Omental fat pad (tissue), 4 donors: ENCODE measurements around the gene ZNF23. TPM values are rescaled to one million over a fixed set of nuclear protein-coding genes. Genes with fewer than 3 reads are reported as not detected.

Experiments
- ATAC-seq: fragments of 150-250 bp; one replicate; pipeline ENCODE4 v1.9.1; 2016; ENCODE audit warnings: mild to moderate bottlenecking, moderate library complexity; ENCODE audit not compliant: low FRiP score
- DNase-seq: peaks from one replicate; pipeline ENCODE4 v3.0.0-alpha.2; 2019; ENCODE audit warnings: low spot score
- CTCF ChIP-seq, 3 donors: fragments of 450-650 bp; IDR thresholded peaks; one replicate each; pipeline ENCODE4 v1.5.1; 2016 to 2017; ENCODE audit warnings: antibody characterized with exemption in 3 of 3, mild to moderate bottlenecking in 3 of 3, moderate library complexity in 2 of 3
- total RNA-seq, 4 donors: library from RNA; depleted of rRNA; stranded (reverse); fragments of >200 nt; gene quantifications; one replicate each; pipeline ENCODE4 v1.1.0, GENCODE V29; 2016

The ZNF23 gene
- total RNA-seq, 4 donors from 2014 or later = 4.1 to 10.1 (median 7.3) TPM

GRCh38 chr16:71402674-71403073 is 59.4 kb downstream of the ZNF23 start:
- no peak for DNase-seq
- no peak for TF ChIP-seq CTCF (IDR thresholded peaks at IDR 0.05)
- no peak for ATAC-seq

- DNase-seq (no peak), ATAC-seq (no peak)
- no peak for TF ChIP-seq CTCF (IDR thresholded peaks at IDR 0.05)
Measured at GRCh38 chr16:71402007-71402406, 60.0 kb downstream of the ZNF23 start.

- DNase-seq (no peak), ATAC-seq (peak; percentile 63)
- TF ChIP-seq CTCF (IDR thresholded peaks at IDR 0.05) = no peak
Measured at GRCh38 chr16:71399801-71400563, 62.1 kb downstream of the ZNF23 start.

Other genes starting within 250 kb of the ZNF23 start
- 1 to 10 TPM in 3 of 4 donors, under 1 TPM in 1; 0.72 to 4.3 (median 1.2) TPM for gene HYDIN, start 231.5 kb downstream of the ZNF23 start, total RNA-seq
- 10 to 100 TPM; 16.9 to 29.5 (median 21.5) TPM for gene CMTR2, start 172.8 kb downstream of the ZNF23 start, total RNA-seq
- gene CALB2, start 103.5 kb downstream of the ZNF23 start, total RNA-seq = 100 to 1,000 TPM in 2 of 4 donors, 10 to 100 TPM in 2; 15.0 to 148 (median 105) TPM
- not detected for gene TLE7, start 20.2 kb downstream of the ZNF23 start, total RNA-seq
- 1 to 10 TPM; 3.0 to 9.5 (median 5.9) TPM for gene ZNF19, start 27.1 kb upstream of the ZNF23 start, total RNA-seq
- 1 to 10 TPM in 1 of 4 donors, under 1 TPM in 2, not detected in 1; 0.72 to 3.0 (median 0.82) TPM for gene CHST4, start 64.2 kb upstream of the ZNF23 start, total RNA-seq
- gene TAT, start 114.8 kb upstream of the ZNF23 start, total RNA-seq = under 1 TPM in 1 of 4 donors, not detected in 3; 0.19 TPM
- not detected for gene MARVELD3, start 163.9 kb upstream of the ZNF23 start, total RNA-seq